ENCODE results near the gene PLEKHM2. TPM values are rescaled to one million over a fixed set of nuclear protein-coding genes. Genes with fewer than 3 reads are reported as not detected.
A peak's percentile ranks its signal among the peaks of the same experiment; 100 is the strongest.
"Not testable (repeated sequence)": the region's sequence is repeated elsewhere in the genome, so short reads cannot be mapped to it uniquely, and the experiment has no call there.

PLEKHM2 gene
- total RNA-seq, 1 donor from 2014 or later: 26.0 TPM

GRCh38 chr1:15676688-15677661 lies 7.1 kb upstream of the PLEKHM2 start:
- DNase-seq (ENCODE audit: low spot score): no peak

- DNase-seq (ENCODE audit: low spot score): no peak
Observed at GRCh38 chr1:15678578-15678977, 5.5 kb upstream of the PLEKHM2 start.

DNA sequence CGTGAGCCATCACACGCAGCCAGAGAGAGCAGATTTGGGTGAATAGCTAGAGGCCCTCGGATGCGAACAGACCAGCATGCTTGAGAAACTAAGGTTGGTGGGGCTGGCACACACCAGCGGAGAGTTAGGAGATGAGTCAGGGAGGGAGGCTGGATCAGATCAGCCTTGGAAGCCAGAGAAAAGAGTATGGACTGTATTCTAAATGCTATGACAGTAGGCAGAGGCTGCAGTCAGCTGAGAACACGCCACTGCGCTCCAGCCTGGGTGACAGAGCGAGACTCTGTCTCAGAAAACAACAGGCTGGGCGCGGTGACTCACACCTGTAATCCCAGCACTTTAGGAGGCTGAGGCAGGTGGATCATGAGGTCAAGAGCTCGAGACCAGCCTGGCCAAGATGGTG lies 4.0 kb upstream of the PLEKHM2 start:
- no peak for DNase-seq (ENCODE audit: low spot score)

DNA sequence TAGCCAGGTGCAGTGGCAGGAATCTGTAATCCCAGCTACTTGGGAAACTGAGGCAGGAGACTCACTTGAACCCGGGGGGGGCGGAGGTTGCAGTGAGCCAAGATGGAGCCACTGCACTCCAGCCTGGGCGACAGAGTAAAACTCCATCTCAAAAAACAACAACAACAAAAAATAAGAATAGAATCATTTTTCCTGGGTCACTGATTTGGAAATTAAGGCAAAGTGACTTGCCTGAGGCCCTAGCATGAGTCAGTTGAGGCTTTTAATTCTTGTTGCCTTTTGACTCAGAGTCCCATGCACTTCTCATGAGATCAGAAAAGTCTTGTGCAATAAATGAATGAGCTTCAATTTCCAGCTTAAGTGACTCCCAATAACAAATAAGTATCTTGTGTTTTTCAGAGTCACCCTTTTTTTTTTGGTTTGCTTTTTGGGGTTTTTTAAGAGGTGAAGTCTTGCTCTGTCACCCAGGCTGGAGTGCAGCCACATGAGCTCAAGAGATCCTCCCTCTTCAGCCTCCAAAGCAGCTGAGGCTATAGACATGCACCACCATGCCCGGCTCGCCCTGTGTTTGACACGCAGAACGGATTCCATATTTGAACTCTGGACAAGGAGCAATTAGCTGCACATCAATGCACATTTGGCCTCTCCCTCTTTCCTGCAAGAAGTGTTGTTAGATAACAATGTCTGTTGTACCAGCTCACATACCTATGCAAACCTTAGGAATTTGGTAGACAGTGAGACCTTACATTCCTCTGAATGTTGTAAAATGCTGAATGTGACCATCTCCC lies 3.4 kb upstream of the PLEKHM2 start:
- no peak for DNase-seq (ENCODE audit: low spot score)

- no peak for DNase-seq (ENCODE audit: low spot score)
Observed at GRCh38 chr1:15681349-15682292, 2.5 kb upstream of the PLEKHM2 start.

- DNase-seq (ENCODE audit: low spot score): no peak
Observed at GRCh38 chr1:15682936-15683341, 1.2 kb upstream of the PLEKHM2 start.

GRCh38 chr1:15683345-15684039 lies 628 bp upstream of the PLEKHM2 start:
- DNase-seq (ENCODE audit: low spot score): no peak

DNA sequence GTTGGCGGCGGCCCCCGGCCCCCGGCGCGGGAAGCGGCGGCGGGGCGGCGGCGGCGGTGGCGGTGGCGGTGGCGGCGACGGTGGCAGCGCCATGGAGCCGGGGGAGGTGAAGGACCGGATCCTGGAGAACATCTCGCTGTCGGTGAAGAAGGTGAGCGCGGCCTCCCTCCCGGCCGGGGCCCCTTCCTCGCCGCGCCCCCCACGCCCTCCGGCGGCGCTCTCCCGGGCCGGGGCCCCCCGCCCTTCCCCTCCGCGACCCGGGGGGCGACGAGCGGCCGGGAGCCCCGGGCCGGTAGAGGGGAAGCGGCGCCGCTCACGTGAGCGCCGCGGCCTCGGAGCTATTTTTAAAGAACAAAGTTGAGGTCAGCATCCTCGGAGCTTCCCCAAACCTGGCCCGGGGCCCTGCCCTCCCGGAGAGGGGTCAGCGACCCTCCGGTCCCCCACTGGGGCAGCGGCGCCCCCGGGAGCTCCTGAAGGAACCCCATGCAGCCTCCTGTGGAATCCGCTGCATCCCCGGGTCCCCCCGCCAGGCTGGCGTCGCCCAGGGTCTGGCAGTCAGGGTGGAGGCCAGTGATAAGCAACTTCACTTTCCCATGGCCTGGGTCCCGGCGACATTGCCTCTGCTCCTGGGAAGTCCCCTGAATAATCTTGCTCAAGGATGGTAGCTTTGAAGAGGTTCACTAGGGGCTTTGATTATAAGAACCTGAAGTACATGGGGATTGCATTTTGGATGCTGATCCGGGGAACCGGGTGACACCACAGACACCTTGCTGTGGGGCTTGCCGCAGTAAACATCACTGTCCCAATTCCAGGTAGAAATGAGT lies 560 bp downstream of the PLEKHM2 start:
- no peak for DNase-seq (ENCODE audit: low spot score)

DNA sequence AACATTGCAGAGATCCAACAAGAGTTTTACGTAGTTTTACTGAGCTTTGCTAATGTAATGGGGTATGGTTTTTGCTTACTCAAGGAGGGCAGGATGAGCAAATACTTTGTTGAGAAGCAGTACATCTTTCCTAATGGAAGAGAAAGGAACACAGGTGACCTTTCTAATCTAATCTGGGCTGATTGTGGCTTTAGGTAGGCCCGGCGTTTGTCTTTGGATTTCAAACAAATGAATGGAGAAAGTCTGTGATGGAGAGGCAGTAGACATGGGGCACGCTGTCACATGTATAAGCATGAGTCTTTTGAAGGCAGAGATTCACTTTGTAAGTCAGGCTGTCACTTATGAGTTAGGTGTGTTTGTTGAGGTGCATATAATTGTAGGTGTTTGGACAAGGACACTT lies 1.7 kb downstream of the PLEKHM2 start:
- DNase-seq (ENCODE audit: low spot score): no peak

DNA sequence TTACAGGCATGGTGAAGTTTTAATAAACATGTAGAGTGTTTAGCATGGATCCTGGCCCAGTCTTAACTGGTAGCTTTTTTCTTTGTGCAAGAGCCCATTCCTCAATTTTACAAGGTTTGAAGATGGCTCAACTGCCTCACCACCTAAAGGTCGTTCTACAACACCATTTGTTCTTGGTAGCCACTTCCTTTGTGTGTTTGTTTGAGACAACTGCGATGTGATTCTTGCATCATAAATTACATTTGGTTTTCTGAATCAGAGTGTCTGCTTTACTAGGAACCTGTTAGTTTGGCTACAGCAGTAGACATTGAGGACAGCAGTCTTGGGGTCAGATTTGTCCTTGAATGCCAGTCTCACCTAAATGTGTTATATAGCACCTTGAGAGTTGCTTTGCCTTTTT lies 3.3 kb downstream of the PLEKHM2 start:
- DNase-seq (ENCODE audit: low spot score): no peak

- DNase-seq (ENCODE audit: low spot score): no peak
Observed at GRCh38 chr1:15690317-15690716, 6.2 kb downstream of the PLEKHM2 start.

- DNase-seq (ENCODE audit: low spot score): peak; percentile 88
Observed at GRCh38 chr1:15691434-15692032, 7.4 kb downstream of the PLEKHM2 start.

GRCh38 chr1:15692121-15692682 lies 8.1 kb downstream of the PLEKHM2 start:
- no peak for DNase-seq (ENCODE audit: low spot score)

- DNase-seq (ENCODE audit: low spot score): no peak
Observed at GRCh38 chr1:15693371-15693770, 9.3 kb downstream of the PLEKHM2 start.

- no peak for DNase-seq (ENCODE audit: low spot score)
Observed at GRCh38 chr1:15696956-15697521, 12.9 kb downstream of the PLEKHM2 start.

DNA sequence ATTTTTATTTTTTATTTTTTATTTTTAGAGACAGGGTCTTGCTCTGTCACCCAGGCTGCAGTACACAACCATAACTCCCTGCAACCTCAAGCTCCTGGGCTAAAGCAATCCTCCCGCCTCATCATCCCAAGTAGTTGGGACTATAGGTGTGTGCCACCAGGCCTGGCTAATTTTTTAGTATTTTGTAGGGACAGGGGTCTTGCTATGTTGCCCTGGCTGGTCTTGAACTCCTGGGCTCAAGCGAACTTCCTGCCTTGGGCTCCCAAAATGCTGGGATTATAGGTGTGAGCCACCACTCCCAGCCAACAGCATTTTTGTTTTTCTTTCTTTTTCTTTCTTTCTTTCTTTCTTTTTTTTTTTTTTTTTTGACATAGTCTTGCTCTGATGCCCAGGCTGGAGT lies 14.1 kb downstream of the PLEKHM2 start:
- DNase-seq (ENCODE audit: low spot score): no peak

GRCh38 chr1:15699321-15699720 lies 15.2 kb downstream of the PLEKHM2 start:
- not testable (repeated sequence) for DNase-seq (ENCODE audit: low spot score)

DNA sequence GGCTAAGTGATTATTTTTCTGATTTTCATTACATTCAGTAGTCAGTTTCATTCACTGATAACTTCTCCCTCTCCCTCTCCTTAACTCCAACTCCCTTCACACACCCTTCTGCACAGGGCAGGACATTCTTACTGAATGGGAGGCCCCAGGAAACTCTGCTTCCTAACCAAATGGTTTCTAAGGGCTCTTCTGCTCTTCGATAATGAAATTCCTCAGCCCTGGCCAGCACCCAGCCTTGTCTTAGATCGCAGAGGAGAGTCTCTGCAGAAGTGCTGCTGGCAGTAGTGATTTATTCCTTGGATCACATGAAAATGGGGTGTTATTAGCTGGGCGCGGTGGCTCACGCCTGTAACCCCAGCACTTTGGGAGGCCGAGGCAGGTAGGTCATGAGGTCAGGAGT lies 16.4 kb downstream of the PLEKHM2 start:
- peak; percentile 82 for DNase-seq (ENCODE audit: low spot score)

GRCh38 chr1:15701784-15702183 lies 17.7 kb downstream of the PLEKHM2 start:
- no peak for DNase-seq (ENCODE audit: low spot score)
